ENCODE data around the gene LBX2.

Gene LBX2

GRCh38 chr2:74458132-74458937 lies 41.1 kb downstream of the LBX2 start, which contains the start of gene WBP1:
Gene WBP1, plus strand, starts transcription at chr2:74458438. Its CDS starts 165 bp downstream, at chr2:74458603.
- TF ChIP-seq SIN3A (IDR thresholded peaks at IDR 0.05; ENCODE audit: borderline replicate concordance, insufficient read depth, low read length) (no peak), TAF1 (IDR thresholded peaks at IDR 0.05; ENCODE audit: borderline replicate concordance, insufficient read depth, low read length) (peak; percentile 63; the same call in 1 of the 2 replicates), FOXP2 (optimal IDR thresholded peaks at IDR 0.05; ENCODE audit: borderline replicate concordance, extremely low read depth, extremely low read length, insufficient read depth) (no peak), POLR2AphosphoS5 (IDR thresholded peaks at IDR 0.05; ENCODE audit: low read depth, low read length) (peak; percentile 36; the same call in 1 of the 2 replicates)
- TF ChIP-seq, protein P1, sequence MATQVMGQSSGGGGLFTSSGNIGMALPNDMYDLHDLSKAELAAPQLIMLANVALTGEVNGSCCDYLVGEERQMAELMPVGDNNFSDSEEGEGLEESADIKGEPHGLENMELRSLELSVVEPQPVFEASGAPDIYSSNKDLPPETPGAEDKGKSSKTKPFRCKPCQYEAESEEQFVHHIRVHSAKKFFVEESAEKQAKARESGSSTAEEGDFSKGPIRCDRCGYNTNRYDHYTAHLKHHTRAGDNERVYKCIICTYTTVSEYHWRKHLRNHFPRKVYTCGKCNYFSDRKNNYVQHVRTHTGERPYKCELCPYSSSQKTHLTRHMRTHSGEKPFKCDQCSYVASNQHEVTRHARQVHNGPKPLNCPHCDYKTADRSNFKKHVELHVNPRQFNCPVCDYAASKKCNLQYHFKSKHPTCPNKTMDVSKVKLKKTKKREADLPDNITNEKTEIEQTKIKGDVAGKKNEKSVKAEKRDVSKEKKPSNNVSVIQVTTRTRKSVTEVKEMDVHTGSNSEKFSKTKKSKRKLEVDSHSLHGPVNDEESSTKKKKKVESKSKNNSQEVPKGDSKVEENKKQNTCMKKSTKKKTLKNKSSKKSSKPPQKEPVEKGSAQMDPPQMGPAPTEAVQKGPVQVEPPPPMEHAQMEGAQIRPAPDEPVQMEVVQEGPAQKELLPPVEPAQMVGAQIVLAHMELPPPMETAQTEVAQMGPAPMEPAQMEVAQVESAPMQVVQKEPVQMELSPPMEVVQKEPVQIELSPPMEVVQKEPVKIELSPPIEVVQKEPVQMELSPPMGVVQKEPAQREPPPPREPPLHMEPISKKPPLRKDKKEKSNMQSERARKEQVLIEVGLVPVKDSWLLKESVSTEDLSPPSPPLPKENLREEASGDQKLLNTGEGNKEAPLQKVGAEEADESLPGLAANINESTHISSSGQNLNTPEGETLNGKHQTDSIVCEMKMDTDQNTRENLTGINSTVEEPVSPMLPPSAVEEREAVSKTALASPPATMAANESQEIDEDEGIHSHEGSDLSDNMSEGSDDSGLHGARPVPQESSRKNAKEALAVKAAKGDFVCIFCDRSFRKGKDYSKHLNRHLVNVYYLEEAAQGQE (IDR thresholded peaks at IDR 0.05; ENCODE audit: insufficient read depth in 1 of 2, low read depth in 2 of 2, low read length in 2 of 2): no peak

- TF ChIP-seq SIN3A (IDR thresholded peaks at IDR 0.05; ENCODE audit: borderline replicate concordance, insufficient read depth, low read length) (0 out of 2 replicates have a peak, but pooled peaks have one; percentile 11), FOXP2 (optimal IDR thresholded peaks at IDR 0.05; ENCODE audit: borderline replicate concordance, extremely low read depth, extremely low read length, insufficient read depth) (no peak)
These were observed 41.8 kb downstream of the LBX2 start for GRCh38 chr2:74457549-74458131.

DNA sequence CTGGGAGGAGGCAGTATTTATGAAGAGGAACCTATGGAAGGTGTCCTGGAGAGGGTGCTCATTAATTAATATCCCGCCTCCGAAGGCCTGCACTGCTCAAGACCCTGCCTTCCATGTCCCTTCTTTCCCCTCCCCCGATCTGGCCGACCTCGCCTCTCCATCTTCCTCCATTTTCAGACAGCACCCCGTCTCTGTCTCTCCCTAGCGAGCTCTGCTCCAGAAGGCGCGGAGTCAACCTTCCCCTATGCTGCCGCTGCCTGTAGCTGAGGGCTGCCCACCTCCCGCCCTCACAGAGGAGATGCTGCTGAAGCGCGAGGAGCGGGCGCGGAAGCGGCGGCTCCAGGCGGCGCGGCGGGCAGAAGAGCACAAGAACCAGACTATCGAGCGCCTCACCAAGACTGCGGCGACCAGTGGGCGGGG lies 42.3 kb downstream of the LBX2 start:
- no peak for TF ChIP-seq POLR2AphosphoS5 (IDR thresholded peaks at IDR 0.05; ENCODE audit: low read depth, low read length)
- no peak for TF ChIP-seq SIN3A (IDR thresholded peaks at IDR 0.05; ENCODE audit: borderline replicate concordance, insufficient read depth, low read length)
- no peak for TF ChIP-seq FOXP2 (optimal IDR thresholded peaks at IDR 0.05; ENCODE audit: borderline replicate concordance, extremely low read depth, extremely low read length, insufficient read depth)
- no peak for TF ChIP-seq TAF1 (IDR thresholded peaks at IDR 0.05; ENCODE audit: borderline replicate concordance, insufficient read depth, low read length)
- TF ChIP-seq, protein P1 (IDR thresholded peaks at IDR 0.05; ENCODE audit: insufficient read depth in 1 of 2, low read depth in 2 of 2, low read length in 2 of 2): no peak

DNA sequence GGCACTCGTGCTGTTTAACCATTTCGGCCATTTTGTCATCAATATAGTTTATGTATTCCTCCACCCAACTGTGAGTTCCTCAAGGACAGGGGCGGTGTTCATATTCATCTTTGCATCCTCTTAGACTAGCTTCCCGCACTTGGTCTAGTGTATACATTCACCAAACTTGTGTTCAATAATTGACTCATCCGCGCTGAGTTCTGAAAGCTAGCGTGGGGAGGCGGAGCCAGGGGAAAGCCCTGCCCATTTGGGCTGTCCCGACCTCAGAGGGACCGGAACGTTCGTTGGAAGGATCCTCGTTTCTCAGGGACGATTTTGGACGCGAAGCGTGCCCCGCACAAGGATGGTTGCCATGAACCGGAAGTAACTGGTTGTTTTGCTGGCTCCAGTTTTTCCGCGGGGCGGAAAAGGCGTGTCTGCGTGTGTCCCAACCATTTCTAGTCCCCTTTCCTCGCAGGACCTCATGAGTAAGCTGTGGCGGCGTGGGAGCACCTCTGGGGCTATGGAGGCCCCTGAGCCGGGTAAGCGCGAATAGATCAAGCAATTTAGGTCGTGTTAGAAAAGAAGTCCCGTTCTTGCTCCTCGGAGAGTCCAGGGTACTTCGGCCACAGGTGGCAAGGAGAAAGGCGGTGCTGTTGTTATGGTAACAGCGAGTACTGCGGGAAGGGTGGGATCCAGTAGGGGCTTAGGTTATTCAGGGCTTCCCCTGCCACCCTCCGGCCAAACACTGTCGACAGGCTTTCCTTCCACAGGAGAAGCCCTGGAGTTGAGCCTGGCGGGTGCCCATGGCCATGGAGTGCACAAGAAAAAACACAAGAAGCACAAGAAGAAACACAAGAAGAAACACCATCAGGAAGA lies 44.5 kb downstream of the LBX2 start, which contains the start of gene INO80B:
TSS of gene INO80B (plus strand) at position 434 of the 858 bp plus-strand sequence. CDS start at position 464, 30 bp downstream.
- TF ChIP-seq POLR2AphosphoS5 (IDR thresholded peaks at IDR 0.05; ENCODE audit: low read depth, low read length) (peak; percentile 82; the same call in 1 of the 2 replicates), SIN3A (IDR thresholded peaks at IDR 0.05; ENCODE audit: borderline replicate concordance, insufficient read depth, low read length) (peak; percentile 96), TAF1 (IDR thresholded peaks at IDR 0.05; ENCODE audit: borderline replicate concordance, insufficient read depth, low read length) (peak; percentile 69; the same call in 1 of the 2 replicates), FOXP2 (optimal IDR thresholded peaks at IDR 0.05; ENCODE audit: borderline replicate concordance, extremely low read depth, extremely low read length, insufficient read depth) (peak; percentile 77)
- TF ChIP-seq, protein P1 (IDR thresholded peaks at IDR 0.05; ENCODE audit: insufficient read depth in 1 of 2, low read depth in 2 of 2, low read length in 2 of 2): no peak

All from PFSK-1 (cell line).